Measurements from ENCODE around the gene UBFD1.

GRCh38 chr16:23523876-23524385, 33.6 kb upstream of the UBFD1 start:
- TF ChIP-seq CTCF (IDR thresholded peaks at IDR 0.05) = no peak
- TF ChIP-seq POLR2A (IDR thresholded peaks at IDR 0.05) = no peak
